Stimulated activated CD4-positive, alpha-beta T cell treated with anti-CD3 and anti-CD28 coated beads, Interleukin-12 subunit alpha, Interleukin-12 subunit beta, amount 100 ng/mL, for 24 hours (primary cell): Measurements from ENCODE around the gene ADRA1B.
"Not testable (repeated sequence)": the region's sequence is repeated elsewhere in the genome, so short reads cannot be mapped to it uniquely, and the experiment has no call there.

Experiments used
- DNase-seq, 2 experiments: peaks; one replicate each; pipeline ENCODE4 v3.0.0-alpha.2; 2020; ENCODE audit warnings: low read depth in 2 of 2

ADRA1B gene

DNA sequence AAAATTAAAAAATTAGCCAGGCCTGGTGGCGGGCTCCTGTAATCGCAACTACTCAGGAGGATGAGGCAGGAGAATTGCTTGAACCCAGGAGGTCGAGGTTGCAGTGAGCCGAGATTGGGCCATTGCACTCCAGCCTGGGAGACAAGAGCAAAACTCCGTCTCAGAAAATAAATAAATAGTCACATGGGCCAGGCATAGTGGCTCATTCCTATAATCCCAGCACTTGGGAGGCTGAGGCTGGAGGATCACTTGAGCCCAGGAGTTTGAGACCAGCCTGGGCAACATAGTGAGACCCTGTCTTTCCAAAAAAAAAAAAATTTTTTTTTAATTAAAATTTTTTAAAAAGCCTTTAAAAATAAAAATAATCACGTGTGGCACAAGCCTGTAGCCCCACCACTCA lies 97.9 kb downstream of the ADRA1B start:
- not testable (repeated sequence) for DNase-seq

DNA sequence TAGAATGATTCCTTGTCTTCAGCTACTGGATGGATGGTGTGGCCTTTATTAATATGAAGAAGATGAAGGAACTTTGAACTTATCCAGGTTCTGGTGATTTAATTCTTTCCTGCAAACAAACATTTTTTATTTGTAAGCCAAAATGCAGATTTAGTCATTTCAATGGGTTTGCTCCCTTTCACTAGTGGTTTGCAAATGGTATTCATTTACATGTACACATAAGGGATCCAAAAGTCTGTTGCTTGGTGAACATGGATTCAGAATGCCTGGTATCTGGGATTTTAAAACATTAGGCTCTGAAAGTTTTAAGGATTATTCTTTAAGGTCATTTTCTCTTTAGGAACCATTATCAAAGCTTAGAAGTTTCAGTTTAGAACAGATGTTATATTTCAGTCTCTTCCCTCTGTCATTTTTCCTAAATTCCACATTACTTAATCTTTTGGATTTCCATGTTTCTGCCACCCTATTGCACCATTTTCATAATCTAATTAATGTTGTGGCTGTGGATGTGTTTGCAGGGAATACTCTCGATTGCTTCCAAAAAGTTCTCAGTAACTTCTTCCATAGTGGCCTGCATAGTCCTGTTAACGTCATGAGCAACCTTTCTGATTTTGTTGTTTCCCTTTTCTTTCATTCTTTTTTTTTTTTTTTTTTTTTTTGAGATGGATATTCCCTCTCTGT lies 102.8 kb downstream of the ADRA1B start:
- no peak for DNase-seq

DNA sequence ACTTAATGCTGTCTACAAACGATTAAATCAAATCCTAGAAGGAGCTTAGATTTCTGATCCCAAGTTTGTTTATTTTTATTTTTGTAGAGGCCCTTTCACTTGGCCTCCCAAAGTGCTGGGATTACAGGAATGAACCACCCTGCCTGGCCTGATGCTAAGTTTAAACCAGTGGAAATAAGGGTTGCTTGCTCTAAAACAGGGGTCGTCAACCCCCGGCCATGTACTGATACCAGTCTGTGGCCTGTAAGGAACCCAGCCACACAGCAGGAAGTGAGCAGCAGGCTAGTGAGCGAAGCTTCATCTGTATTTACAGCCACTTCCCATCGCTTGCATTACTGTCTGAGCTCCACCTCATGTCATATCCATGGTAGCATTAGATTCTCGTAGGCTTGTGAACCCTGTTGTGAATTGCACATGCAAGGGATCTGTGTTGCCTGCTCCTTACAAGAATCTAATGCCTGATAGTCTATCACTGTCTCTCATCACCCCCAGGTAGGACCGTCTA lies 104.0 kb downstream of the ADRA1B start:
- no peak for DNase-seq

DNA sequence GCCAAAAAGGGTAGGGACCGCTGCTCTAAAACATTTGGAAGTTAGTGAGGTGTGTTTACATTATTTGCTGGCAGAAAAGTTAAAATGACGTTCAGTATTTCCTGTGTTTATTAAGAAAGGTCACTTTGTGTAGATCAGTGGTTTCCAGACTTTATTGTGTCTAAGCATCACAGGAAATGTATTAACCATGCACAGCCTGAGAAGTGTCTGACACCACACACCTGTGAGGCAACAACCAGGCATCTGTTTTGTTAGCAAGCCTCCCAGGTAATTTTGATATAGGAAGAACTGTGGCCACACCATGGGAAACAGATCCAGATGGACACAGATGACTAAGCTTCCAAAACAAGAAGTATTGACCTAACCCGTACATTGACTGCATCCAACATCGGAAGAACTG lies 104.7 kb downstream of the ADRA1B start:
- no peak for DNase-seq

DNA sequence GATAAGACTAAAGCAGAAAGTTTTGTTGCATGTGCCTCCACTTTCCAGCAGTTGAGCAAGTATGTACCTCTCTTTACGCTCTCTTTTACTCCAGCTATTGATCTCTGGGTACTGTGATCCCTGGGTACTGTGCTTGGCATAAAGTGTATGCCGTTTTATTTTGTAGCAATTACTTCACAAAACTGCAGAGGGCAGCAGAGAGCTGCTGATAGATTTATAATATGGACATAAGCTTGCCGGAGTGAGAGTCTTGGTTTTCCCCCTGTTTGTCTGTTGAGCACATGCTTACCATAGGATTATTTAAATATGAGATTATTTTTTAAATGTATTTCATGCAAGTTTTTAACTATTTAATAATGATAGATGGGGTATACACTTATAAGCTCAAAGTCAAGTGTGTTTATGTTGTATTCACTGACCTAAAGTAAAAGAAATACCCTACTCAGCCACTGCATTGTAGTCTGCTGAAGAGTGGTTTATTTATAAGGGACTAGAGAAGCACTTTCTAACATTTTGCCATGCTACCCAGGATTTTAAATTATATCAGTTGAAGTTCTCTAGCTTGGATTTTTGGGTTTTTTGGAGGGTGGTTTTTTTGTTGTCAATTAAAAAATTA lies 105.7 kb downstream of the ADRA1B start:
- DNase-seq, result peak in 1 of 2 experiments; percentile 26
